Renal pelvis (tissue), 4 donors: ENCODE data around the gene POLN. TPM values are rescaled to one million over a fixed set of nuclear protein-coding genes. Genes with fewer than 3 reads are reported as not detected.
"Not testable (repeated sequence)": the region's sequence is repeated elsewhere in the genome, so short reads cannot be mapped to it uniquely, and the experiment has no call there.

ENCODE experiments used
- DNase-seq: peaks from one replicate; pipeline ENCODE4 v3.0.0-alpha.2; 2013
- polyA plus RNA-seq, 3 donors: library from polyadenylated mRNA; unstranded; fragments of 120-200 nt; gene quantifications; one replicate each; pipeline ENCODE4 v1.2.1, GENCODE V29; 2013; ENCODE audit not compliant: insufficient read length in 3 of 3

POLN gene
- polyA plus RNA-seq, 3 donors, result 2.3 to 6.7 (median 3.7) TPM

DNA sequence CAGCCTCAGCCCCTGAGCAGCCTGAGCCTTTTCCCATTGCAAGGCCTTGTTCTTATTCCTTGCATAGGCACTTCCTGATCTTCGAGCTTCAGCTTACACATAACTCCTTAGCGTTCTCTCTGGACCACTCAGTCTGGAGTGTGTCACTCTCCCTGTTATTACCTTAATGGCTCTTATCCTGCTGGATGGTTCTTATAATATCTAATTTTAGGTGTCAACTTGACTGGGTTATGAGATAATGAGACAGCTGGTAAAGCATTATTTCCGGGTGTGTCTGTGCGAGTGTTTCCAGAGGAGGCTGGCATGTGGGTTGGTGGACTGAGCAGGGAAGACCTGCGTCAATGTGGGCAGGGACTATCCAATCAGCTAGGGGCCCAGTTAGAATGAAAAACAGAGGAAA lies 75.7 kb downstream of the POLN start:
- no peak for DNase-seq

DNA sequence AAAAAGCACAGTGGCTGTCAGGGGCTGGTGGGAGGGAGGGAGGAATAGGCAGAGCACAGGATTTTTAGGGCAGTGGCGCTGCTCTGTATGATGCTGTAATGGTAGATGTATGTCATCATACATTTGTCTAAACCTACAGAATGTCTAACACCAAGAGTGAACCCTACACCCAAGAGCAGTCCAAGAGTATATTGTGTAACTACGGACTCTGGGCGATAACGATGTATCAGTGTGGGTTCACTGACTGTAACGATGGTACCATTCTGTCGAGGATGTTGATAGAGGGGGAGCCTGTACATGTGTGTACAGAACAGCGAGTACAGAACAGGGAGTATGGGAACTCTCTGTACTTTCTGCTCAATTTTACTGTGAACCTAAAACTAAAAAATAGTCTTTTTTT lies 76.5 kb downstream of the POLN start:
- DNase-seq, result no peak

DNA sequence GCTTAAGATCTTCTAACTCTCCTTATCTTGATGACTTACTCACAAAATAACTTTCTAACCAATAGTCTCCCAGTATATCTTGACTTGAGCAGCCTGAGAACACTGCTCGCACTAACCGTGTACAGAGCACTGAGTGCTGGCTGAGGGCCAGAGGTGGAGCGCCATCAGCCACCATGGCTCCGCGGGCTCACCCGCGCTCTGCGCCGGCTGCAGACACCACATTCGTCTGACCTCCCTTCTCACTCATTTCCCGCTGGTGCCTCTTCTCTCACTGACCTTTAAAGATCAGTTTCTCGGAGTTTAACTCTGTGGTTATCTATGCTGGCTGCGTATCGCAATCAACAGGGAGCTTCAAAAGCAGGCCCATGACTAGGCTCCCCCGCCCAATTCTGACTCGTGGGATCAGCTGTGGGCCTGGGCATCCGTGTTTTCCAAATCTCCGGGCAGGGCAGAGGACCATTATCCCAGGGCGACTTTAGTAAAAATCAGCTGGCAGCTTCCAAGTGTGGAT lies 78.6 kb downstream of the POLN start:
- no peak for DNase-seq

DNA sequence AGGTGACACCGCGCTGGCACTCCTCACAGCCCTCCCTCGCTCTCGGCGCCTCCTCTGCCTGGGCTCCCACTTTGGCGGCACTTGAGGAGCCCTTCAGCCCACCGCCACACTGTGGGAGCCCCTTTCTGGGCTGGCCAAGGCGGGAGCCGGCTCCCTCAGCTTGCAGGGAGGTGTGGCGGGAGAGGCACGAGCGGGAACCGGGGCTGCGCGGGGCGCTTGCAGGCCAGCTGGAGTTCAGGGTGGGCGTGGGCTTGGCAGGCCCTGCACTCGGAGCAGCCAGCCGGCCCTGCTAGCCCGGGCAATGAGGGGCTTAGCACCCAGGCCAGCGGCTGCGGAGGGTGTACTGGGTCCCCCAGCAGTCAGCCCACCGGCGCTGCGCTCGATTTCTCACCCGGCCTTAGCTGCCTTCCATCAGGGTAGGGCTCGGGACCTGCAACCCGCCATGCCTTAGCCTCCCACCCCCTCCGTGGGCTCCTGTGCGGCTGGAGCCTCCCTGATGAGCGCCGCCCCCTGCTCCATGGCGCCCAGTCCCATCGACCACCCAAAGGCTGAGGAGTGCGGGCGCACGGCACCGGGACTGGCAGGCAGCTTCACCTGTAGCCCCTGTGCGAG lies 80.7 kb downstream of the POLN start:
- not testable (repeated sequence) for DNase-seq

DNA sequence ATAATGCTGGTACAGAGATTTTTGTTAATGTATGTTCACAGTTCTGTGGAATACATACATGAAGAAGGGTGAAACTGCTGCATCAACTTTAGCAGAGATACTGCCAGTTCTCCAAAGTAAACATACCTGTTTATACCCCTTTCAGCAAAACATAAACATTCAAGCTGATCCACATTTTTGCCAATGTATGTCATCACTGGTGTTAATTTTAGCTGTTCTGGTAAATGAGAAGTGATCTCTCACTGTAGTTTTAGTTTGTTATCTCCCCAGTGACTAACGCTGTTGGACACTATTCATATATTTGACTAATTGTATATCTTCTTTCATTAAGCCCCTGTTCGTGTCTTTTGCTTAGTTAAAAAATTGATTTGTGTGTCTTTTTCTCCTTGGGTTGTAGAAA lies 82.0 kb downstream of the POLN start:
- DNase-seq, result no peak

DNA sequence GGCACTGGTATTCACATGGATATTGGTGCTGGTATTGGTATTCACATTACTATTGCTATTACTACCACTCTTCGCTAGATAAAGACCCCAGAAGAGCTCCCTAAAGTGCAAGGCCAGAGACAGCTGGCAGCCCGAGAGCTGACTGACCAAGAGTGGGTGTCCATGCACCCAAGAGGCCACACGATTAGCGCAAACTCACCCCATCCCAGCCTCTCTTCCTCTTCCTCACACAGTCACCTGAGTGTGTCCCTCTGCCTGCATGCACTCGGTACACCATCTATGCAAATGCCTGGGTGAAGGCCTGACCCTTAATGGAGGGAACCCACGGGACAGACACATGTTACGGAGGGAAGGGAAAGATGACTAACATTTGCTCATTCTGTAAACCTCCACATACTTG lies 86.7 kb downstream of the POLN start:
- DNase-seq, result no peak

DNA sequence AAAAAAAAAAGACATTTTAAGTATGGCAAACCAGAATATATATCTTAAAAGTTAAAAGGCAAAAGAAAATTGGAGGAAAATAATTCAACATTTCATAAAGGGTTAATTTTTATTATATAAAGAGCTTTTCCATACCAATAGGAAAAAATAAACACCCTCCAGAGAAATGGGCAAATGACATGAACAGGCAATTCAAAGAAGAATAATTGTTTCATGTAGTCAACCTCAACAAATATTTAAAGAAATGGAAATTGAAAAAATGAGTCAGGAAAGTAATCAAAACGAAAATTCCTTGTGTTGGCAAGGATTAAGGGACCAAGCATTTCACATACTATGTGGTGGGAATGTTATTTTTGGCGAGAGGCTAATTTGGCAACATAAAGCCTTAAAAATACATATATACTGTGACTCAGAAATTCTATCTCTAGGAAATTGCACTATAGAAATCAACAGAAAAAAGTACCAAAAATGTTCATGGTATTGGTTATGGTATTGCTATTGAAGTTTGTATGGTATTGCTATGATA lies 87.6 kb downstream of the POLN start:
- no peak for DNase-seq

DNA sequence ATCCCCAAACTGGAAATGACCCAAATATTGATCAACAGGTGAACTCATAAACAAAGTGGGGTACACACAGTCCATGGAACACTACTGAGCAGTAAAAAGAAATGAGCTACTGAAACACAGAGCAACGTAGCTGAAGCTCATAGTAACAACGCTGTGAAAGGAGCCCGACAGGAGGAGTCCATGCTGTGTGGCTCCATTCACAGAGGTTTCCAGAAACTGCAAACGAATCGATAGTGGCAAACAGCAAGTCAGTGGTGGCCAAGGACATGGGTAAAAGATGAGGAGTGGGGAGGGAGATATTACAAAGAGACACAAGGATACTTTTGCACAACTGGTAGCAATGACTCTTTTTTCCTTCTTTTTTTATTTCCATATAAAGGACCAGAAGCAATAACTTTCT lies 90.4 kb downstream of the POLN start:
- DNase-seq, result no peak

DNA sequence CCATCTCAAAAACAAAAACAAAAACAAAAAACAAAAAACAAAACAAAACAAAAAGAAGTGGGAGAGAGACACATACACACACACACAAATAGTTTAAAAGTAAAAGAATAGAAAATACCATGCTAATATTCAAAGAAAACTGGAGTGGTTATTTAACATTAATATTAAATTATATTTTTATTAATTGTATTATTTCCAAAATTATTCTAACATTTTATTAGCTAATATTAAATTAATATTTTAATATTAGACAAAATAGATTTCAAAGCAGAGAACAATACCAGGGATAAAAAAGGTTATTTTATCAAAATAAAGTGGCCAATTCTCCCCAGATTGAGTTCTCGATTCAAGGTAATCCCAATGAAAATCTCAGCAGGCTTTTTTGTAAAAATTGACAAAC lies 91.8 kb downstream of the POLN start:
- no peak for DNase-seq

DNA sequence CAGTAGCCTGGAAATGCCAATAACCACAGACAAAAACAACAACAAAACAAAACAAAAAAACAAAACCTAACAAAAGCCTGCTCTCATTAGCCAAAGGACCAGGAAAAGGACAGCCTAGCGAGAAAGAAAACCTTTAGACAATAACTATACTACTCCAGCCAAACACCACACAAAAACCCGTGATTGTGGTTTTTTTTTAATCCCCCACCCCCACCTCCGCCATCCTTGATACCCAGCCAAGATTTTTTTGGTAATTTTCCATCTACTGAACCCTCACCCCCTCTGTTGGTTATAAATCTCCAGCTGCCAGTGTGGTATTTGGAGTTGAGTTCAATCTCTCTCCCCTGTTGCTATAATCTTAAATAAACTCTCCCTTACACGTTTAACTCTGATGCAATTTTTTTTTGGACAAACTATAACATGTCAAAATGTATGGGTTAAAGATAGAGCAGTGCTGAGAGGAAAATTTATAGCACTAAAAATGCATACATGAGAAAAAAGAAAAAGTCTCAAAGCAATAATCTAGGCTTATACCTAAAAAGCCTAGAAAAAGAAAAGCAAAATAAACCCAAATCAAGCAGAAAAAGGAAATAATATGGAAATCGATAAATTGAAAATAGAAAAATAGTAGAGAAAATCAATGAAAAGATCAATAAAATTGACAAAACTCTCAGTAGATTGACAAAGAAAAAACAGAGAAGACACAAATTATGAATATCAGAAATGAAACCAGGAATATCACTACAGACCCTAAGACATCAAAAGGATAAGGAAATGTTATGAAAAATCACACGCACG lies 99.1 kb downstream of the POLN start:
- DNase-seq, result no peak

DNA sequence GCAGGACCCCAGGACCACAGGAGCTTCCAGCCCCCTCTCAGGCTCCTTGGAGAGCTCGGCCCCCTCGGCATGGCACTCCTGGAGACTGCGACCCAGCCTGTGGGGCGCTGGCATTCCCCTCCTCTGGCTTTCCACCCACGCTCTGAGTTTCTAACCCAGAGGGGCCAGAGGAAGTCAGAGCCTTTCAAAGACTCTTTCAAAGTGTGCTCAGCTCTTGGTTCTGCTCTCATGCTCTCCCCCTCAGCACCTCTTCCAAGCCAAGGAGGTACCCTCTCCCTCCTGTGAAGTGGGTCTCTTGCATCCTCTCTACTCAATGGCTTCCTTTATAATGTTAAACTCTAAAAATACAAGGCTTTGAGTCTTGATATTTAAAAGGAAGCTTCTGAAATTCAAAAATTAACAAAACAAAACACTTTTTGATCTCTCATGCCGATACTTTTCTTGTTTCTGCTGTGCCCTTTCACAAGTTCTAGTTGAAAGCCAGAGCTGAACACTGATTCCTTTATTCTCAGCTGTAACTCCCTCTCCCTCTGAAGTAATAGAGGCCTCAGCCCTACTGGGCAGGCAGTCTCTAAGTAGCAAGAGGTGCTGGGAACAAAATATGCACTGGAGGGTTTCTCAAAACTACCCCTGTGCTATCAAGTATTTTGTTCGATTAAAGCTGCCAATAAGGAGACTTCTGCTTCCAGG lies 100.0 kb downstream of the POLN start:
- no peak for DNase-seq

DNA sequence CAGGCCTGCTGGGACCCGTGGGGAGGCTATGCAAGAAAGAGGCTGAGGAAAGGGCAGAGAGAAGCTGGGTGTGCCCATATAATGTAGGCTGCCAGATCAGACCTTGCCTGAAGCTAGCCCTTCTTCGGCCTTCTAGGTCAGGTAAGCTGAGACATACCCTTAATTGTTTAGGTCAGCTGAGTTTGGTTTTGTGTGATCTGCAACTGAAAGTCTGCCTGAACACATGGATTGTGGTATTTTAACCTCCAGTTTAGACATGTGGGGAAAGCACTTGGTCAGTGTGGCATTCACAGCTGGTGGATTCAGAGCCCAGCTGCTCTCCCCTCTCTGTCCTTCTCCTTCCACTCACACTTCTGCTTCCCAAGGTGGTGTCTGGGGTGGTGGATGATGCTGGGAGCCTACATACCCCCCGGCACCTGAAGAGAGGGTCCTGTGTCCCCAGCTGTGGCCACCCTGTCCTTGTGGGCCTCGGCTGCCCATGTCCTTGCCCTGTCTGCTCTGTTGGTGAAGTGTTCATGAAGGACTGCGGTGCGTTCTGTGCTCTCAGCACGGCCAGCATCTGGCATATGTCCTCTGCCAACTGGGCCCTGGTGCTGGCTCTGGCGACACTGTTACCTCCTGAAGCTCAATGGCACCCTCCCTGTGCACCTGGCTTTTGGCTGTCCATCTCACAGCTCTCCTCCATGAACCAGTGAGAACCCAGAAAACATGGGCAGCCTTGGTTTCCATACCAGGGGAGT lies 100.7 kb downstream of the POLN start:
- no peak for DNase-seq

DNA sequence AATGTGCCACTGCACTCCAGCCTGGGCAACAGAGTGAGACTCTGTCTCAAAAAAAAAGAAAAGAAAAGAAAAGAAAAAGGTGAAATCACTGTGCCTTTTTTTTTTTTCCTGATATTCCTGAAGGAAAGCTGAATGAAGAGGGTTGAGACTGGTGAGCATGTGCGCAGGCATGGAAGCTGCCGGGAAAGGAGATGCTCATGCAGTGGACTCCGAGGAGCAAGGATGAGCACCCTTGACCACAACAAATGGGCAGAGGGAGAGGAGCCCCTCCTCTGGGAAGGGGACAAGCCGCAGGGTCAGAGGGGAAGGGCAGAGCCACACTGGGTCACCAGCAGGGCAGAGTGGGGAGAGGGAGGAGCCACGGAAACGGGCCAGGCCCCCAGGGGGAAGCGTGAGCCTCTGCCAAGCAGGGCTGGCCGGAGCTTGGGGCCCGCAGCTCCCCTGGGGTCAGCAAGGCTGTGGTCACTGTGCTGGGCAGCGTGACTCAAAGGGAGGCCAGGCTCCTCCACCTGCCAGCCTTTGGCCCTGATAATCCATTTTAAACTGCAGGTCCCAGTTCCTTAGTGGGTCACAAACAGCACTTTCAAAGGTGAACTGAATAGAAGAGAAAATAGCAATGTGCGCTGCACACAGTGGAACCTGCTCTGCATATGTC lies 102.9 kb downstream of the POLN start:
- no peak for DNase-seq

DNA sequence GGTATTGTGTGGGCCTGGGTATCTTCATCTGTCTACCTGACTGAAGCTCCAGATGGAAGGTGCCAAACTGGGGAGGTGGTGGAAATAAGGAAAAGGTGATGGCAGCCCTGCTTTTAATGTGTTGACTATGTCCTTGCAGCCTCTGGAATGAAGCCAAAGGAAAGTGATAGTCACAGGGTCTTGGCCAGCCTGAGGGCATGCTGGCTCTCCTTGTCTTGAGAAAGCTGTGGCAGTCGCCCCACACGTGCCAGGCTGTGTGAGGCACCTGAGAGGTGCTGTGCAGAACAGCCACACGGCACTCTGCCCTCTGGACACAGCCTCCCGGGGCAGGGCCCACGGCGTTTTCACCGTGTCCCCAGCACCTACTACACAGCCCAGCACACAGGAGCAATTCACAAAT lies 105.2 kb downstream of the POLN start:
- no peak for DNase-seq

DNA sequence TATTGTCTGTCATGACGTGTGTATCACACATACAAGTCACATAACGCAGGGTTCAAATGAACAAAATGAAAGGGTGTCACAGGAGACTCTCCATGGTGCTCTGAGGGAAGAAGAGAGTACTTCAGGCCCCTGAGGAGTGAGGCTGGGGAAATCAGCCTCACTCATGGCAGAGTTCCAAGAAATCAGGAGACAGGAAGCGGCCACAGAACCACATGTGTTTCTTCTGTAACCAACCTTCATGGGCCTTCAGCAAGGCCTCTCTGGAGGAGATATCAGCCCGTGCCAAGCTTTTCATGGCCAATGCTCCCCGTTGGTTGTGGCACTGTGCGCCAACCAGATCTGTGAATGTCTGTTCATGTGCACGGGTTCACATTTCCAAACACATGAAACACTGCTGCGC lies 106.8 kb downstream of the POLN start:
- DNase-seq, result peak; percentile 3

DNA sequence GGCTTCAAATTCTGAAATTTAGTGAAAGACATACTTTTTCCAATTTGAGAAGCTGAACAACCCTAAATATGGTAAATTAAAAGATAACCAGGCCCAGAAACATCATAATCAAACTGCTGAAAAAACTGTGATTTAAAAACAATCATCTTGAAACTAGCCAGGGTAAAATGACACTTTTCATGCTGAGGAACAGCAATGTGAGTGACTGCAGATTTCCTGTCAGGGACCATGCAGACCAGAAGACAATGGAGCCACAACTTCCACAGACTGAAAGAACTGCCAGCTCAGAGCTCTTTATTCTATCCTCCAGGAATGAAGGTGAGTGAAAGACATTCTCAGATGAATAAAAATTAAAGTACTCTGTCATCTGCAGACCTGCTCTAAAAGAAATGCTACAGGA lies 109.5 kb downstream of the POLN start:
- DNase-seq, result no peak

DNA sequence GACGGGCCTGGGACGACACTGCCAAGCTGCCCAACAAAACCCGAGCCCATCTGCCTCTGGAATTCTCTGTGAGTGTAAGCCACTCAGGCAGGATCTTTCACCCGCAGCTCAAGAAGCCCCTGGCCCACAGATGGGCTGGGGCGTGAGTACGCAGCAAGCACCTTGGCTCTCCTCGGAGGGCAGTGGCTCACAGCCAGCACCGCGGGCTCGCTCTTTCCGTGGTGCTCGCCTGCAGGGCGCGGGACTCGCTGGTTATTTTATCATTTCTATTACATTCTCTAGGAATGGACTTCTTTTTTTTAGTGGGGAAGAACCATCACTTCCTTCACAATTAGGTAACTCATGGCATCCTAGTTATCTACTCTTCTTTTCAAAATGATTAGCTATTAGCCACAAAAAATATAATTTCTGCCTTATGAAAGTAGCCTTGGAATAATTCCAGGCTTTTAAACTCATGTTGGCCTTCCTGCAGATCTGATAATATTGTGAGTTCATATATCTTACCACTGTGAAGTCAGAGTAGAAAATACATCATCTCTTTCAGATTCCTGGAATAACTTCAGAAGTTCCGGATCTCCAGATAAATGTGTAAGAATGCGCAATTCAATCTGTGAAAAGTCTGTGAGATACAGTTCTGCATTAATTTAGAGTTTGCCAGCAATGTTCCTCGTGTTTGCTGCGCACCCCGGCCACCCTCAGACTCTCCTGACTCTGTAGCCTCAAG lies 114.2 kb downstream of the POLN start:
- DNase-seq, result no peak

DNA sequence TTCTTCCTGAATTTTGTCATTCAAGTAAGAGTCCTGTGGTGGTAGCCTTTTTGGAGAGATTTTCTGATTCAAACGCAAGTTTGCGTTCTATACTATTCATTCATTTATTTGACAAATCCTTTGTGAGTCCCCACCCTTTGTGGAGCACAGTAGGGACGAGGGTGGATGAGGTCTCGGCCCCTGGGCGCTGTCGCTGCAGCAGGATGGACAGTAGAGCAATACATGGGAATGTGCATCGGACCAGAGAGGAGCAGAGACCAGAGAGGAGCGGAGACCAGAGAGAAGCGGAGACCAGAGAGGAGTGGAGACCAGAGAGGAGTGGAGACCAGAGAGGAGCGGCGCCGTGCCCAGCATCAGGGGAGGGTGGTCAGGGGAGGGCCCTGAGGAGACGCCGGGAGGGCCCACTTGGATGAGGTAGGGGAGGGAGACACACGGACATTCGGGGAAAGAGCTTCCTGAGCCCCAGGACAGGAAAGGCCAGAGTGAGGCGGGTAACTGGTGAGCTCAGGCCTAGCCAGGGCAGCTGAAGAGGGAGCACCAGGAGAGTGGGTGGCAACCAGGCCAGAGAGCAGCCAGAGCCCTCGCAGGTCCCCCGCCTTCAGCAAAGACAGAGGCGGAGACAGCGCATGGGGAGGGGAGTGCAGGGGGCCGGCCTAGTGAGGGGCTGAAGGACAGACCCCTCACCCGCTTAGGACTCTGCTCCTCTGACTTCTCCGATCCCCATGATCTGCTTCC lies 115.4 kb downstream of the POLN start:
- no peak for DNase-seq

DNA sequence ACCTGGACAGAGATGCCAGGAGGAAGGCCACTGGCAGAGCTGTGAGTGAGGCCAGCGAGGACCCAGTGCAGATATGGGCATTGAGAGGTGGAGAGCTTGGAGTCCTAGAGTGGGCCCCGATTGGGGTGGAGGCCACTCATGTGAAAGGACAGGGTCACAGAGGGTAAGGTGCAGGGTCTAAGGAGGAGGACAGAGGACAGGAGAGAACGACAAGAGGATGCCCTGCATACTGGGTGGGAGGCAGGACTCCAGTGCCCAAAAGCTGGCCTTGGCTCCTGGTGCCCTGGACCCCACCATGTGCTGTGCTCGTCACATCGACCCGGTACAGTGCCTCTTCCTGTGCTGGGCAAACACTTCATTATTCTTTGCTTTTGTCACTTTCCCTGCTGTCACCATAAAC lies 116.1 kb downstream of the POLN start:
- no peak for DNase-seq

DNA sequence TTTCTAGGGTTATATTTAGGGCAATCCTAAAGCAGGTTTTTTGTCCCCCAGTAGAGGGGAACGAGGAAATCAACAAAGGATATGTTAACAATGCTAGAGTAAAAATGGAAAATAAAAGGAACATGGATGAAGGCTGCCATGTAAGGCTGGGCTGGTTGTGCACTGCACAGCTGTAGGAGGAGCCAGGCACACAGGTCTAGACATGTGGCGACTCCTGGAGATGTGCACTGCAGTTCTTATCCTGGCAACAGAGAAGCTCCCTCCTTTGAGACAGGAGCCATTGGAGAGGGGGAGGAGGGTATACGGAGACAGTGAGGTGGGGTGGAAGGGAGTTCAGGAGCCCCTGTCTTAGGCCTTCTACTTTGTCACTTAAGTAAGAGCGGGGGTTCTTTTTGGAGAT lies 116.9 kb downstream of the POLN start:
- no peak for DNase-seq
